Measurements from ENCODE around the gene ILK. TPM values are rescaled to one million over a fixed set of nuclear protein-coding genes. Genes with fewer than 3 reads are reported as not detected.
A peak's percentile ranks its signal among the peaks of the same experiment; 100 is the strongest.

ILK gene
- total and polyA plus RNA-seq, 2 of the 13 experiments (the other 11 are each of a cell fraction or from before 2014, with no cell fraction given) = 70.3 to 108 TPM

DNA sequence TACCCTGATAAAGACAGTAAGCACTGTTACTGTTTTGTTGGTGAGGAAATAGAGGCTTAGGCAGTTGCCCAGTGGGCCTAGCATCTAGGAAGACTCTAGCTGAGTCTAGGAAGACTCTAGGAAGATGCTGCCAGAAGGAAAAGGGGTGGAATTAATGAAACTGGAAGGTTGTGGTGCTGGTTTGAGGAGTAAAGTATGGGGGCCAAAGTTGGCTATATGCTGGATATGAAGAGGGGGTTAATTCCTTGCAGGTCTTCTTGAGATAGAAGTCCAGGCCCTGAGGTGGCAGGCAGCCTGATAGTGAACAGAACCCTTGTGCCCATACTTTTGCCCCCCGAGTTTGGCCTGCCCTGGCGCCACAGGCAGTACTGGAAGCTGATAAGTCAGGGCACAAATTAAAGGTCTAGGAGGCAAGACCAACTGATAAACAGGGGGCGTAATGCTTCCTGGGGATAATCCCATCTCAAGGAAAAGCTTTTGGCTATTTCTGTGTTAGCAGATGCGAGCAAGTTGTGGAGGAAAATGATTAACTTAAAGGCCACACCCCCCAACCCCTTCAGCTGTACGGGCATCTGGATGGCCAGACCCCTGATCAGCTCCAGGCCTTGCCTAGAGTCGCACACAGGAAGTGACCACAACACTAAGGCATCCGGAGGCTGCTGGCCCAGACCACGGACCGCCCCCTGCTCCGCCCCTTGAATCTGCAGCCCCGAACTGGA is 3.1 kb downstream of the ILK start (continued):
- TF ChIP-seq, protein P1, sequence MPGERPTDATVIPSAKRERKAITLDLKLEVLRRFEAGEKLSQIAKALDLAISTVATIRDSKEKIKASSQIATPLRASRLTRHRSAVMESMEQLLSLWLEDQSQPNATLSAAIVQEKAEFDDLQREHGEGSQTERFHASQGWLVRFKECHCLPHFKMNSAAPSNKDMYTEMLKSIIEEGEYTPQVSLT (CRISPR knock-in tag; IDR thresholded peaks at IDR 0.05; ENCODE audit: borderline replicate concordance, low read depth) = no peak
- no peak for TF ChIP-seq ZNF7 (CRISPR knock-in tag; IDR thresholded peaks at IDR 0.05)
- TF ChIP-seq, protein P2, sequence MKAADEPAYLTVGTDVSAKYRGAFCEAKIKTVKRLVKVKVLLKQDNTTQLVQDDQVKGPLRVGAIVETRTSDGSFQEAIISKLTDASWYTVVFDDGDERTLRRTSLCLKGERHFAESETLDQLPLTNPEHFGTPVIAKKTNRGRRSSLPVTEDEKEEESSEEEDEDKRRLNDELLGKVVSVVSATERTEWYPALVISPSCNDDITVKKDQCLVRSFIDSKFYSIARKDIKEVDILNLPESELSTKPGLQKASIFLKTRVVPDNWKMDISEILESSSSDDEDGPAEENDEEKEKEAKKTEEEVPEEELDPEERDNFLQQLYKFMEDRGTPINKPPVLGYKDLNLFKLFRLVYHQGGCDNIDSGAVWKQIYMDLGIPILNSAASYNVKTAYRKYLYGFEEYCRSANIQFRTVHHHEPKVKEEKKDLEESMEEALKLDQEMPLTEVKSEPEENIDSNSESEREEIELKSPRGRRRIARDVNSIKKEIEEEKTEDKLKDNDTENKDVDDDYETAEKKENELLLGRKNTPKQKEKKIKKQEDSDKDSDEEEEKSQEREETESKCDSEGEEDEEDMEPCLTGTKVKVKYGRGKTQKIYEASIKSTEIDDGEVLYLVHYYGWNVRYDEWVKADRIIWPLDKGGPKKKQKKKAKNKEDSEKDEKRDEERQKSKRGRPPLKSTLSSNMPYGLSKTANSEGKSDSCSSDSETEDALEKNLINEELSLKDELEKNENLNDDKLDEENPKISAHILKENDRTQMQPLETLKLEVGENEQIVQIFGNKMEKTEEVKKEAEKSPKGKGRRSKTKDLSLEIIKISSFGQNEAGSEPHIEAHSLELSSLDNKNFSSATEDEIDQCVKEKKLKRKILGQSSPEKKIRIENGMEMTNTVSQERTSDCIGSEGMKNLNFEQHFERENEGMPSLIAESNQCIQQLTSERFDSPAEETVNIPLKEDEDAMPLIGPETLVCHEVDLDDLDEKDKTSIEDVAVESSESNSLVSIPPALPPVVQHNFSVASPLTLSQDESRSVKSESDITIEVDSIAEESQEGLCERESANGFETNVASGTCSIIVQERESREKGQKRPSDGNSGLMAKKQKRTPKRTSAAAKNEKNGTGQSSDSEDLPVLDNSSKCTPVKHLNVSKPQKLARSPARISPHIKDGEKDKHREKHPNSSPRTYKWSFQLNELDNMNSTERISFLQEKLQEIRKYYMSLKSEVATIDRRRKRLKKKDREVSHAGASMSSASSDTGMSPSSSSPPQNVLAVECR (CRISPR knock-in tag; IDR thresholded peaks at IDR 0.05; ENCODE audit: borderline replicate concordance) = peak; percentile 75; the same call in 1 of the 2 replicates
- TF ChIP-seq IRX3 (CRISPR knock-in tag; IDR thresholded peaks at IDR 0.05; ENCODE audit: borderline replicate concordance, low read depth) = no peak
- TF ChIP-seq, protein P3, sequence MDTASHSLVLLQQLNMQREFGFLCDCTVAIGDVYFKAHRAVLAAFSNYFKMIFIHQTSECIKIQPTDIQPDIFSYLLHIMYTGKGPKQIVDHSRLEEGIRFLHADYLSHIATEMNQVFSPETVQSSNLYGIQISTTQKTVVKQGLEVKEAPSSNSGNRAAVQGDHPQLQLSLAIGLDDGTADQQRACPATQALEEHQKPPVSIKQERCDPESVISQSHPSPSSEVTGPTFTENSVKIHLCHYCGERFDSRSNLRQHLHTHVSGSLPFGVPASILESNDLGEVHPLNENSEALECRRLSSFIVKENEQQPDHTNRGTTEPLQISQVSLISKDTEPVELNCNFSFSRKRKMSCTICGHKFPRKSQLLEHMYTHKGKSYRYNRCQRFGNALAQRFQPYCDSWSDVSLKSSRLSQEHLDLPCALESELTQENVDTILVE (CRISPR knock-in tag; IDR thresholded peaks at IDR 0.05) = peak; percentile 56; the same call in 1 of the 2 replicates
- 0 out of 2 replicates have a peak, but pooled peaks have one; percentile 56 for TF ChIP-seq ARHGAP35 (CRISPR knock-in tag; IDR thresholded peaks at IDR 0.05; ENCODE audit: borderline replicate concordance)
- TF ChIP-seq TGIF2 (CRISPR knock-in tag; IDR thresholded peaks at IDR 0.05) = 0 out of 2 replicates have a peak, but pooled peaks have one; percentile 40
- no peak for TF ChIP-seq NR2F1 (CRISPR knock-in tag; IDR thresholded peaks at IDR 0.05)
- no peak for TF ChIP-seq RBAK (CRISPR knock-in tag; IDR thresholded peaks at IDR 0.05)
- no peak for TF ChIP-seq SOX13 (IDR thresholded peaks at IDR 0.05)
- TF ChIP-seq SOX13 (CRISPR knock-in tag; conservative IDR thresholded peaks at IDR 0.05 in 1 of 2, IDR thresholded peaks at IDR 0.05 in 1 of 2) = peak in 1 of 2 experiments; percentile 38; a peak in 1 of 4 replicates
- TF ChIP-seq XRCC5 (optimal IDR thresholded peaks at IDR 0.05; ENCODE audit: low read length) = peak; percentile 70
- no peak for TF ChIP-seq ONECUT2 (CRISPR knock-in tag; IDR thresholded peaks at IDR 0.05)
- TF ChIP-seq HNRNPLL (IDR thresholded peaks at IDR 0.05; ENCODE audit: low read depth, low read length, poor library complexity, severe bottlenecking) = peak; percentile 33
- peak; percentile 83 for TF ChIP-seq PHF21A (CRISPR knock-in tag; IDR thresholded peaks at IDR 0.05)
- no peak for TF ChIP-seq ZNF326 (CRISPR knock-in tag; IDR thresholded peaks at IDR 0.05; ENCODE audit: borderline replicate concordance)
- TF ChIP-seq ZNF816 (CRISPR knock-in tag; IDR thresholded peaks at IDR 0.05; ENCODE audit: borderline replicate concordance) = no peak
- TF ChIP-seq ZNF460 (CRISPR knock-in tag; IDR thresholded peaks at IDR 0.05; ENCODE audit: borderline replicate concordance) = no peak
- TF ChIP-seq HDAC2 (CRISPR knock-in tag; IDR thresholded peaks at IDR 0.05) = no peak; the same call in 1 of the 2 replicates
- no peak for TF ChIP-seq NFIB (CRISPR knock-in tag; IDR thresholded peaks at IDR 0.05; ENCODE audit: borderline replicate concordance)
- TF ChIP-seq ZNF253 (CRISPR knock-in tag; IDR thresholded peaks at IDR 0.05; ENCODE audit: borderline replicate concordance) = no peak
- TF ChIP-seq ZNF549 (CRISPR knock-in tag; IDR thresholded peaks at IDR 0.05) = no peak
- no peak for TF ChIP-seq ZNF747 (CRISPR knock-in tag; IDR thresholded peaks at IDR 0.05; ENCODE audit: borderline replicate concordance)
- TF ChIP-seq PHB2 (IDR thresholded peaks at IDR 0.05; ENCODE audit: partially characterized antibody) = no peak
- TF ChIP-seq TAF15 (IDR thresholded peaks at IDR 0.05; ENCODE audit: low read depth, low read length, poor library complexity, severe bottlenecking) = no peak
